ENCODE data around the gene ARHGAP22.

The ARHGAP22 gene

DNA sequence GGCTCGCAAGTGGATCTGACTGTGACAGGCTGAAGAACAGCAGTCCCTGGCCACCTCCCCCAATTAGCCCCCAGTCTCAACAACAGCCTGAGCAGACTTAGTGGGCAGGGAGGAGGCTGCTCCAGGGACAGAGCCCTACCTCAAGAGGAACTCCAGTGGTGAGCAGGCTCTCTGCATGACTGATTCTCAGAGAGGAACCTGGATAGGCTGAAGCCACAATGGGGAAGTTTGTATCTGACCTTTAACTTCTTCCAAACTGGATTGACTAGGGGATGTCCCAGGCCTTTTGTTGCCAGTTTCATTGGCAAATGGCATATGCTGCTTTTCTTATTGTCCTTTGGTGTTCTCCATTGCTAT is 93.0 kb downstream of the ARHGAP22 start:
- DNase-seq (ENCODE audit: low spot score), result no peak

DNA sequence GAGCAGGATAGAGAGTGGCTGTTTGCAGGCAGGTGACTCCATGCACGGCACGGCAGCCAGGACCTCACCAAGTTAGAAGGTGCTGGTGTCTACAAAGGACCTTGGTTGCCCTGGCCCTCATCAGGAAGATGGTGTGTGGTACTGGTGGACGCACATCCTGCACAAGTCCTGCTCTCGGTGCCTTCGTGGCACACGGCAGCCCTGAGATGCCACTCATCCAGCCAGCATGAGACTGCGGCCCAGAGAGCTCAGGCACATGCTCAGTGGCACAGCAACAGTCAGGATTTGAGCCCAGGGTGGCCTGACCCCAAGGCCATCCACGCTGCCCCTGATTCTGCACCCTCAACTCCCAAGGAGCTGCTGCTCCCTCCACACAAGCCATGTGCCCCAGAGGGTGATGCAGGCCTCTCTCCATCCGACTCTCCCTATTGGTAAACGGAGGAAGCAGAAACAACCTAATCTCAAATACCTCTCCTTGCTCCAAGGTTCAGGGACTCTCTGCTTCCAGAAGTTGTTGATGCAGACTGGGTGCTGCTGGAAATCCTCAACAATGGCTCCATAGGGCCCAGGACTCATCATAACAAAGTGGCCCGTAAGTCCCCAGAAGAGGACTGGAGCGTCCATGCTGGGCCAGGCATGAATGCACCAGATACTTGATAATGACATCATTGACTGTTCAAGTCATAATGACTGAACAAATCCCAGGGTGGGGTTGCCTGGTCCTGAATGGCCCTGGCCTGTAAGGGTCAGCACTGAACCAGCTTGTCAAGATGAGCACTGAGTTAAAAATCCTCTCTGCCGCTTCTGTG is 93.6 kb downstream of the ARHGAP22 start:
- no peak for DNase-seq (ENCODE audit: low spot score)

DNA sequence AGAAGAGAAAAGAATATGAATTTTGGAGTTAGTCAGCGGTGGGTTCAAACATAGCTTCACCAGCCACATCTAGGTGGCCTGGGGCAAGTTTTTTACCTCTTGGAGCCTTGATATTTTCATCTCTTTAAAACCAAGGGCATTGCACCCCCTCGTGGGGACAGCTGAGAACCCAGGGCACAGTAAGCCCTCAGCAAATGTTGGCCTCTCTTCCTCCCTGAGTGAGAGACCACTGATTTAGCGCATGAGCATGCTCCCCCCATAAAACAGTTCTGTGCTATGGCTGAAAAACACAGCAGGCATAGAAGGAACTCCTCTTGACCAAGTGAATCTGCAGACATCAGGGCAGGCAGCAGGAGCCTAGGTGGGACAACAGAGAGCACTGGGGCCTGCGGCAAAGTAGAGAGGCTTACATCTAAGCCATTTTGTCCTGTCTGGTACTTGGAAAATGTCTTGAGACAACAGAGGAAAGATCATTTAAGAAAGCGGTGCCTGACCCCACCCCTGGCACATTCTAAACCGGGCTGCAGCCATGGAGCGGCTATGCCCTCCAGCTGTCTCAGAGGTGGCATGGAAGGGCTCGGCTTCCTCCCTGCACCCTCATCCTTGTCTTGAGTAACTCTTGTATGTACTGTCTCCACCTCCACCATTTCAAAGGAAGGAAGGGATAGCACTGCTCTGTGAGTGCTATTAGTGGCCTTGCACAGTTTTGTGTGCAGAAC is 94.7 kb downstream of the ARHGAP22 start:
- DNase-seq (ENCODE audit: low spot score), result no peak

DNA sequence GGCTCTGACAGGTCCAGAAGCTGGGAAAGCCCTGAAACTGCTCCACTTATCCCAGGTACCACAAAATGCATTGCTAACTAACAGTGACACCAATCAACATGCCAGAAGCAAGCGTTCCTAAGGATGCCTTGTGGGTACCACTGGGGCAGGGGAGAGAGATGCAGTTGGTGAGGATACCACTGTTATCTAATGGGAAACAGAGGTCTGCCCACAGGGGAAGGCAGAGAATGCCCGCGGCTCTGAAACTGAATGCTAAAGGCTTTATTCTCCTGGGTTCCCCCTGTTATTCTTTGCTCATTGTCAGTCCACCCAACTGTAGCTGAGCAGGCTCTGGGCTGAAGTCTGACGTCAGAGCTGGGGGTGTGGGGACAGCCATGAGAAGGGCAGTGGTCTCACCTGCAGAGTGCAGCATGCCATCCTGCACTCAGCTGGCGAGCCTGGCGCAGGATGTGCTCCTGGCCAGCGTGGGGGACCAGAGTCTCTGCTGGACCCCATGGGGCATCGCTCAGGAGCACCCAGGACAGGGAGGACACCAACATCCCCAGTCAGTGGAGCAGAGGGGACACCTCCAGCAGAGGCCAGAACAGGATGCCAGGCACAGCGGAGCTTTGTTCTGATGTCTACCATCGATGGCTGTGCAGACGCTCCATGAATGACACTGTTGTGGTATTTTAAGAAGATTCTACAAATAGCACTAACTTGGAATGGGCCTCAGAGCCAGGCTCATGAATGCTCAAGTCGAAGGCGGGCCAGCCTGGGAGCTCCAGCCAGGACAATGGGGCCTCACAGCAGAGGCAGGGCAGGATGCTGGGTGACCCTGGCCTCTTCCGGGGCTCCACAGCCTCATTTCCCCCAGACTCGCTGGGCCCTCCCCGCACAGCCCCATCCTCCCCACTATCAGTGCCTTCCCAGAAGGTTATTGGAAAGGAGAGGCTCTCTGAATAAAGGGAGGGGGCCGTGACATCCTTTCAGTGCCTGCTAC is 95.8 kb downstream of the ARHGAP22 start:
- DNase-seq (ENCODE audit: low spot score), result no peak

DNA sequence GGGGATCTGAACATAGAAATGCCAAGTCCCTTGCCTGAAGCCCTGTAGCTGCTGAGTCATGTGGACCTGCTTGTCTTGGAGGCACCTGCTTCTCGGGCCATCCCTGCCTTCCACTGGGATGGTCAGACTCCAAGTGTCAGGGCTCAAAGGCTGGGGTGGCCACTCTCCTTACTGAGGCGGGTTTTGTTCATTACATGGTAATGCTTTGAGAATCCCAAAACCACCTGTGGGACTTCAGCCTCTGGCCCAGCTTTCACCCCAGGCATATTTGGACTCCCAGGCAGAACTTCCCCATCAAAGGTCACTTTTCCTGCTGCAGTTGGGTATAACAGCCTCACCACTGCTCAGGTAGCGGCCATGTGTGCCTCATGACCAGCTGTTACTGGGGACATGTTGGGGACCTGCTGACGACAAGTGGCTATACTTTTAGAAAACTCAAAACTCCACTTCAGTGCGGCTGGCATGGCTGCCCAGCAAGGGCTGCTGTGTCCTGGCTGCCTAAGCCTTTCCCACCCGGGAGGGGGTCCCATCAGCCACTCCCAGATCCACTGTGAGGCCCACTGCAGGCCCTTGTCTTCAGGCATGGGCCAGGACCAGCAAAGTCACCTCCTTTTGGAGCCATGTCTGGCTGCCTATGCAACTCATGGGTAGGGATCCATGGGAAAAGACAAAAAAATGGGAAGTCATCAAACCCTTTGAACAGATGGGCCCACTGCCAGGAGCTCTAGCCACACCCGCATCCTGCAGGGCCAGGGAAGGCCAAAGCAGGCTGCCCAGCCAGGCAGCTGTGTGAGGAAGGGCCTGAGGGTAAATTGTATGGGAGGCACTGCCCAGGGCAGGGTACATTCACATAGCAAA is 96.7 kb downstream of the ARHGAP22 start:
- no peak for DNase-seq (ENCODE audit: low spot score)

DNA sequence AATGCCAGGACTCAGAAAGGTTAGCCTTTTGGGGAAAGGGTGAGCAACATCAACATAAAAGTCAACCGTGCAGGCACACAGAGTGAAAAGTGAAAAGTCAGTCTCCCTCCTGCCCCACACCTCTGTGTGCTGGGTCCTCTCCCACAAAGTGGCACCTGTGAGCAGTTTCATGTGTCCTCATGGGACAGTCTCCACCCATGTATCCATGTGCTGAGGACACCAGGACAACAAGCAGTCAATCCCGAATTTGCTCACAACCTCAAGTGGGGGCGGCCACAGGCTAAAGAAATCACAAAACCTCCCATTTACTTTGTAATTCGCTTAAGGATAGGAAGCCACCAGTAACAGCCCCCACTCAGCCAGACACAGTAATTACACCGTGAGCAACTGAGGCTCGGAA is 97.4 kb downstream of the ARHGAP22 start:
- no peak for DNase-seq (ENCODE audit: low spot score)

DNA sequence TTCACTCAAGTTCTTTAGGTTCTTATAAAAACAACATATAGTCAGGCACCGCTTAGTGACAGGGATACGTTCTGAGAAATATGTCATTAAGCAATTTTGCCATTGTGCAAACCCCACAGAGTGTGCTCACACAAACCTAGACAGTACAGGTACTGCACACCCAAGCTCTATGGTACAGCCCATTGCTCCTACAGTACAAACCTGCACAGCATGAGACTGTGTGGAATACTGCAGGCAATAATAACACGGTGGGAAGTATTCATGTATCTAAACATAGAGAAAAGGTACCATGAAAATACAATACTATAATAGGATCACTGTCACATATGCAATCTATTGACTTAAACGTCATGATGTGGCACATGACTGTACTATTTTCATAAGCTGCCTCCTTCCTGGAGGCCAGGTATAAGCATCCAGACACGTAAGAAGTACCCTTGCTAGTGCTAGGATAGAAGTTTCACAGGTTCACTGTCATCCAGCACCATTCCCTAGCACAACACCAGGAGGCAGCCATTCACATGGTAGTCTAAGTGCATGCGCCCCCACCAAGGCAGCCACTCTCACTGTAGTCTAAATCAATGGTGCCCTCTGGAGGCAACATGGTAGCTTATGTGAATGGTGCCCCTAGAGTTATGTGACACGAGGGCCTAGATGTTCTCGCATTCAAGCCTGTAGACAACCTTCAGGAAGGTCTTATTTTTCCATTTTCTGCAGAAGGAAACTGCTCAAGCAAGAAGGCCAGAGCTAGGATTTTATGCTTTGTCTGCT is 98.5 kb downstream of the ARHGAP22 start:
- no peak for DNase-seq (ENCODE audit: low spot score)

DNA sequence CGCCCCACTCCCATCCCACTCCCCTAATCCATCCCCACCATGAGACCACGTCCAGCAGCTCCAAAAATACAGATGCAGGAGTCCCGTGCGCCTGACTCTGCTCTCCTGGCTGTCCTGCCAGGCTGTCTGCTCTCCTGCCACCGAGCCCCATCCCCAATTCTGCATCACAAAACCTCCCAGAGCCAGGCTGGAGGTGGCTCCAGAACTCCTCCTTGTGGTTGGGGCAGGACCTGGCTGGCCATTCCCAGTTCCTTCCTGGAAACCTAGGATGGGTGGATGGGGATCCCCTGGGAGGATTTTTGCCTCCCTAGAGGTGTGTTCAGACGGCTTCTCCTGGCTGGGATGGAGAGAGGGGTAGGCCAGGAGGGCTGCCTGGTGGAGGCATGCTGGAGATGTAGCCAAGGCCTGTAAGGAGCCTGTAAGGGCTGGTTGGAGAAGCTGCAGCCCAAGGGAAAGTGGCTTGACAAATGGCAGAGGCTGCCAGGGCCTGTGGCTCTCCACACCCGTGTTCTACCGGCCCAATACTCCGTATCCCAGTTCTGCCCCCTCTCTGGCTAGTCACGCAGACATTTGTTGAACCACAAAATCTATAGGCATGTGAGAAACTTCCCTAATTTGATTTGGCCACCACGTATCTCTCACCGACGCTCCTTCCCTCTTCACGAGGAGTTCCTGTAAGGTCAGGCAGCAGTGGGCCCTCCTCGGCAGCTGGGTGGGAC is 99.3 kb downstream of the ARHGAP22 start:
- no peak for DNase-seq (ENCODE audit: low spot score)

DNA sequence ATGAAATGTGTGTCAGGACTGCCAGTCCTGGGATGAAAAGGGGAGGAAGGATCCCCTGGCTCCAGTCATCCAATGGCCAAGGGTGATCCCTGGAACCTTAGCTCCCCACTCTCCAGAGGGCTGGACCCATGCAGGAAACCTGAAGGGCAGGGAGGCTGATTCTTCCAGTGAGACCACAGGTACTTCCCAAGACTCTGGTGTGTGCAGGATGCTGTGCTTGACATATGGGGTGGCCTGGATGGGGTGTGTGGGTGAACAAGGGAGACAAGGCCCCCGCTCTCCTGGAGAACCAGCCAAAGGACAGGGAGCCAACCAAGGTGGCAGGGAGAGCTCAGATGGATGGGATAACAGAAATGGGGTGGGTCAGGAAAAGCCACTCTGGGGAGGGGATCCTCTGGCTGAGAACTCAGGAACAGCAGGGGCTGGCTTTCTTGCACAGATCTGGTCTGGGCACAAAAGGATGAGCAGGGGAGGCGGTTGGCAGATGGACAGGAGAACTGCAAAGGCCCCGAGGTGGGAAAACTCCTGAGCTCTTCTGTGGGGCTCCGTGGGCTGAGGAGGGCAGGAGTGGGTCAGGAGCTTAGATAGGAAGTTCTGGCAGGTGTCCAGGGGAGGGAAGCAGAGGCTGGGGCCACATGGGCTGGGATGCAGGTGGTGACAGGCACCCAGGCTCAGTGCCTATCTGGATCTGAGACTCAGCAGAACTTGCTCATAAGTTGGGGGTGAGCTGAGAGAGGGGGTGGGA is 100.6 kb downstream of the ARHGAP22 start:
- no peak for DNase-seq (ENCODE audit: low spot score)

DNA sequence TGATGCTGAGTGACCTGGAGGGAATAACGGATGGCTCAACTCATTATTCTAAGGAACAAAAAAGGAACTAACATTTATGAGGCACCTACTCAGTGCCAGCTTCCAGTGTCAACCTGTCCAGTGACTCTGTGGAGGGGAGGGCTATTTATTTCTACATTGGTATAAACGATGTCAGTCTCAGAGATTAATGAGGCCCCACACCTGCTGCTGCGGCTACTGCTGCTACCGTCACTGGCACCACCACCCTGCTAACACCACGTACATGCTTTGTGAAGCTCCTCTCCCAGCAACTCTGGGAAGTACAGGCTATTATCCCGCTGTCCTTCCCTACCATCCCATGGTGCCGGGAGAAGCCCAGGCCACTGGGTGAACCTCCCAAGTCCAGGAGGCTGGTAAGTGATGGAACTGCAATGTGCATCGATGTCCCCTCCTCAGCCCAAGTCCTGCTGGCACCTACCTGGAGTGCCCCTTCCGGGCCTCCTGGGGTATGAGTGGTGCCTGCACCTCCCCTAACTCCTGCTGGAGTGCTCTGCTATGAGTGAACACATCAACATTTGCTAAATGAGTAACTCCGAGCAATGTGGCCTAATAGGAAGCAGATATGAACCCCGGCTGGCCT is 101.5 kb downstream of the ARHGAP22 start:
- DNase-seq (ENCODE audit: low spot score), result no peak

DNA sequence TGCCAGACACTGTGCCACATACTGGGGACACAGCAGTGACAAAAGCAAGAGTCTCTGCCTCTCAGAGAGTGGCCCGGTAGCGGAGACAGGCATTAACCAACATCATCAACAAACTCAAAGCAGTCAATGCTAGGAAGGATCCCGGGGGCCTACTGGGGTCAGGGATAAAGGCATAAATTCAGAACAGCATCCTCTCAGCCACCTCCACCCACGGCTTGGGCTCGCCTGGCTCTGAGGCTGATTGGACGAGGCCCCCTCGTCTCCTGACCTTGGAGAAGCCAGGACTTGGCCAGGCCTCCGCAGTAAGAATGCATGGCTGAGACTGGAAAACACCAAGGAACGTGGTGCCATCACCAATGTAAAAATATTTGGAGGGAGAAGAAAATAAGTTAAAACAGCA is 102.1 kb downstream of the ARHGAP22 start:
- DNase-seq (ENCODE audit: low spot score), result no peak

DNA sequence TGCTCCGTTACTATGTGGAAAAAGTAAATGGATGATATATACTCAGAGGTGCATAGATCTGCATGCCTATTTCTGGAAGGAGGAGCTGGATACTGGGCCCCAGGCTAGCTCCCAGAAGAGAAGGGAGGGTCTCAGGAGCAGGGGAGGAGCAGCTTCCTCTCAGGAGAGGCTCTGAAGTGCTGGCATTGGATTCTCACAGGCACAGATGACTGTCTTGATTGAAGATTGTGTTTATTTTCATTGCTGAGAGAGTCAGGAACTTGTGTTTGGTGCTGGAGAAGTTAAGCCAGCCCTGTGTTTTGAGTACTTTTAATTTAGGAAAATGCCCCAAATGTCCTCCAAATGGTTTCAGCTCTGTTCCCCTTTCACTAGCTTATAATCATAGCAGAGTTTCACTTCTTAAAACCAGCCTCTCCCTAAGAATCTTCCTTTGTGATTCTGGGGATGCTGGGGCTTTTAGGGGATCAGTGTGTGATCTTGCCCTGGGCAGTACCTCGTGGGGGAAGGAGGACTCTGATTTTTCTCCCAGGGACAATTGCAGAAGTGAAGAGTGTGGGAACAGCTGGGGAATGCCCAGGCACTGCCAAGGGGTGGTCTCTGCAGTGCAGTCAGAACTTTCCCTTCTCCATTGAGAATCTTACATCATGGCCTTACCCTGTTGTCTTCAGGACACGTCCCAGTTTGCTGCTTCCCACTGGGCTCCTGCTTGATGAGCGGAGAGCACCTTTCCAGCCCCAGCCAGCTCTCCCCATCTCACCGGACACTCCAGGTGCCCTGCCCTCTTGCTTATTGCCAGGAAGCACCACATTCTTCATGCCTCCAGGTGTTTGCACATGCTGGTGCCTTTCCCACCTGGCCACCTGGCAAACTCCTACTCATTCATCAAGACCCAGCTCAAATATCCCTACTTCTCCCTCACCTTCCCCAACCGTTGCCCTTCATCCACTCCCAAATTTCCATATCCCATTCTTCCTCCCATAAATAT is 102.8 kb downstream of the ARHGAP22 start:
- DNase-seq (ENCODE audit: low spot score), result no peak

DNA sequence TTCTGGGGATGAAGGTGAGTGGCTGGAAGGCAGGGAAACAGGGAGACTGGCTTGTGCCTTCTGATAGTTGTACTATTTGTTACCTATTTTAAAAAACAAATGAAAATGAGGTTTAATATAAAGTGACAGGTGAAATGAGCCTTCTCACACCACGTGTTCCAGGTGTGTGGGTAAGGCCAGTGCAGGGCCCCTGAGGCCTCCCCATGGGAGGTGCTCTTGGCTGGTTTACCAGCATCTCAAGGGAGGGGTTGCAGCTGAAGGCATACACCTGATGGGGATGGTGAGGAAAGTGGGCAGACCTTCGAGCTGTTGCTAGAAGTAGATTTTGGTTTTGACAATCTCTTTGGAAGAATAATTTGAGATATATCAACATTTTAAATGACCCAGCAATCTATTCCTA is 103.6 kb downstream of the ARHGAP22 start:
- DNase-seq (ENCODE audit: low spot score), result no peak

DNA sequence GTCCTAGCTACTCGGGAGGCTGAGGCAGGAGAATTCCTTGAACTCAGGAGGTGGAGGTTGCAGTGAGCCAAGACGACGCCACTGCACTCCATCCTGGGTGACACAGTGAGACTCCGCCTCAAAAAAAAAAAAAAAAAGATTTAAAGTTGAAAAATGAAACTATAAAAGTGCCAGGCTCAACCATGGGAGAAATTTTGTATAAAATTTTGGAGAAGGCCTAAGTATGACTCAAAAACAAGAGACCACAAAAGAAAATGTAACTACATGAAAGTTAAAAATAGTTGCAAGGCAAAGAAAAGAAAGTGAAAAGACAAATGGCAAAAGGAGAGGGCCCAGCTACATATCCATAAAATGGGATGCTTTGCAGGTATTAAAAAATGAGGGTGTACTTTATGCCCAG is 104.1 kb downstream of the ARHGAP22 start:
- no peak for DNase-seq (ENCODE audit: low spot score)

DNA sequence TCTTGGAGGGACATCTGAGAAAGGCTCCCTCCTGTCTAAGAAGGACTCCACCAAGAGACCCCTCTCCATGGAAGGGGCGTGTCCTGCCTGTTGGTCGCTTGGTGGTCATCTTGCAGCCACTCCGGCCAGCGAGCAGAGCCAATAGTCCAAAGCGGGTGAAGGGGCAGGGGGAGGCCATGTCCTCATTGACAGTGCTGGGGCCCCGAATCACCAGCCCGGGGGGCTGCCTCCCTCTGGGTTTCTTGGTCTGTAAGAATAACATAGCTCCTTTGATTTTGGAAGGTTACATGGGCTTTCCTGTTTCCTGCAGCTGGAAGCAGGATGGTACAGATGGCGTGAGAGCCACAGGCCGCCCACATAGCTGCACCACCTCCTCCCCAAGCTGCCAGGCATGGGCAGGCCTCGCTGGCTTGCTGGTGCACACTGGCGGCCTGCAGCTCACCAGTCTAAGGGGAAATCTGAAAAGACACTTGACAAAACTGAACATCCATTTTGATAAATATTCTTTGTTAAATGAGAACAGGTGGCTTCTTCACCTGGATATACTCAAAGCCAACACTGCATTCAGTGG is 105.8 kb downstream of the ARHGAP22 start:
- DNase-seq (ENCODE audit: low spot score), result no peak

DNA sequence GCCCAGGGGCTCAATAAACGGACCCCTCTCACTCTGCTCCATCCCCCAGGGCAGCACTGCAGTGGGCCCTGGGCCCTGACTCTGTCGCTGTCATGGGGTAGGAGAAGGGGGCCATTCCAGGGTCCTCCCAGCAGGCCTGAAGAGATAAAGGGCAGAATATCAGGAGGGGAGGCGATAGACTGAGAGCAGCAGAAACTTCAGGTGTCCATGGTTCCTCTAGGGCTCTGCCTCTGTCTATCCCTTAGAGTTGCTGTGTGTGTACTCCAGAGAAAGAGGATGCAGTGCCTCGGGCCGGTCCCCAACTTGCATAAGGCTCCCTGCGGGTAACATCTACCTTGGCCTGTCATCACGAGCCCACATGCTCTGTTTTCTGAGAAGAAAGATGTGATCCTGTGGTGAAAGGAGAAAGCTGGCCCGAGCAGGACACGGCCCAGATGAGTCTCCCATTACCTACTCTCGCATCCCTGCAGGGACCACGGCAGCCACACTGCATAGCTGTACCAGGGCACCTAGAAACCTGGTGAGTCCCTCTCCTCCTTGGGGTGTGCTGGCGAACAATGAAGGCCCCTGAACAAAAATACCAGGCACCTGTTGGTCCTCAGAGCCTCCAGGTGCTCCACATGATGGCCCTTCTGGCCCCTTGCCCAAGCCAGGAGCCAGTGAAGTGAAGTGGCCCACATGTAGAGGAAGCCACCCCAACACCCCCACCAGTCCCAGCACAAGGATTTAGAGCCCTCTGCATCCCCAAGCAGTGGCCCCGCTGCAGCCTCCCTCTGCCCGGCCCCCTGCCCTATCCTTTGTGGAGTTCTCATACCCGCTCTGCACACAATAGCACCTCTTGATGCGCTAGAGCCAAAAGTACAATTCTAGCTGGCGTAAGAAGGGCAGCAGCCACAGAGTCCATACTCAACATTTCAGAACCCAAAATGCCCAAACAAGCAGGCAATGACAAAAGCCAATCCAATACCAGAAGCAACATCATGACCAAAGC is 106.8 kb downstream of the ARHGAP22 start:
- DNase-seq (ENCODE audit: low spot score), result no peak

Measured in CD4-positive, alpha-beta T cell treated with Interleukin-15 for 4 hours (primary cell).